WERI-Rb-1 (cell line): ENCODE data around the gene TTC22.

Experiments
- DNase-seq: peaks from one replicate; pipeline ENCODE4 v3.0.0-alpha.2; 2020
- H3K27ac ChIP-seq: fragments of 250-450 bp; sonication (Bioruptor Pico); 2 replicates; pipeline ENCODE4 v1.5.1; 2020; ENCODE audit warnings: mild to moderate bottlenecking, moderate library complexity
- H3K27me3 ChIP-seq: fragments of 250-450 bp; sonication (Bioruptor Pico); 2 replicates; pipeline ENCODE4 v1.5.1; 2021; ENCODE audit warnings: mild to moderate bottlenecking, low read depth, moderate library complexity; ENCODE audit not compliant: insufficient read depth, severe bottlenecking
- H3K36me3 ChIP-seq: fragments of 250-450 bp; sonication (Bioruptor Pico); 2 replicates; pipeline ENCODE4 v1.5.1; 2020; ENCODE audit warnings: mild to moderate bottlenecking, moderate library complexity
- H3K4me3 ChIP-seq: 2 replicates; pipeline ENCODE4 v1.5.1; 2011; ENCODE audit warnings: low read depth, mild to moderate bottlenecking, control low read depth, low read length
- H3K9me3 ChIP-seq: fragments of 250-450 bp; sonication (Bioruptor Pico); 2 replicates; pipeline ENCODE4 v1.5.1; 2021; ENCODE audit warnings: mild to moderate bottlenecking, moderate library complexity; ENCODE audit not compliant: severe bottlenecking
- TF ChIP-seq, protein P1 (sequence below): IDR thresholded peaks from 2 replicates; pipeline ENCODE4 v1.5.1; 2011; ENCODE audit warnings: low read depth, mild to moderate bottlenecking, control low read depth, inconsistent platforms, low read length

Gene TTC22

GRCh38 chr1:54825696-54826095 lies 24.6 kb upstream of the TTC22 start:
- TF ChIP-seq, protein P1, sequence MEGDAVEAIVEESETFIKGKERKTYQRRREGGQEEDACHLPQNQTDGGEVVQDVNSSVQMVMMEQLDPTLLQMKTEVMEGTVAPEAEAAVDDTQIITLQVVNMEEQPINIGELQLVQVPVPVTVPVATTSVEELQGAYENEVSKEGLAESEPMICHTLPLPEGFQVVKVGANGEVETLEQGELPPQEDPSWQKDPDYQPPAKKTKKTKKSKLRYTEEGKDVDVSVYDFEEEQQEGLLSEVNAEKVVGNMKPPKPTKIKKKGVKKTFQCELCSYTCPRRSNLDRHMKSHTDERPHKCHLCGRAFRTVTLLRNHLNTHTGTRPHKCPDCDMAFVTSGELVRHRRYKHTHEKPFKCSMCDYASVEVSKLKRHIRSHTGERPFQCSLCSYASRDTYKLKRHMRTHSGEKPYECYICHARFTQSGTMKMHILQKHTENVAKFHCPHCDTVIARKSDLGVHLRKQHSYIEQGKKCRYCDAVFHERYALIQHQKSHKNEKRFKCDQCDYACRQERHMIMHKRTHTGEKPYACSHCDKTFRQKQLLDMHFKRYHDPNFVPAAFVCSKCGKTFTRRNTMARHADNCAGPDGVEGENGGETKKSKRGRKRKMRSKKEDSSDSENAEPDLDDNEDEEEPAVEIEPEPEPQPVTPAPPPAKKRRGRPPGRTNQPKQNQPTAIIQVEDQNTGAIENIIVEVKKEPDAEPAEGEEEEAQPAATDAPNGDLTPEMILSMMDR, result no peak
- no peaks in the 10 kb centered on the region for H3K27me3 ChIP-seq
- no peak overlapping the region for H3K4me3 ChIP-seq
- H3K27ac ChIP-seq, result no peak overlapping the region
- no peaks in the 10 kb centered on the region for H3K36me3 ChIP-seq
- peaks cover 4% of the 10 kb centered on the region for H3K9me3 ChIP-seq
- no peak for DNase-seq

- Histone ChIP-seq H3K36me3 (no peaks in the 10 kb centered on the region), H3K27ac (no peak overlapping the region), H3K4me3 (no peak overlapping the region), H3K27me3 (no peaks in the 10 kb centered on the region), H3K9me3 (peaks cover 4% of the 10 kb centered on the region)
- no peak for DNase-seq
- TF ChIP-seq, protein P1, result no peak
Observed at GRCh38 chr1:54823670-54824069, 22.5 kb upstream of the TTC22 start.

DNA sequence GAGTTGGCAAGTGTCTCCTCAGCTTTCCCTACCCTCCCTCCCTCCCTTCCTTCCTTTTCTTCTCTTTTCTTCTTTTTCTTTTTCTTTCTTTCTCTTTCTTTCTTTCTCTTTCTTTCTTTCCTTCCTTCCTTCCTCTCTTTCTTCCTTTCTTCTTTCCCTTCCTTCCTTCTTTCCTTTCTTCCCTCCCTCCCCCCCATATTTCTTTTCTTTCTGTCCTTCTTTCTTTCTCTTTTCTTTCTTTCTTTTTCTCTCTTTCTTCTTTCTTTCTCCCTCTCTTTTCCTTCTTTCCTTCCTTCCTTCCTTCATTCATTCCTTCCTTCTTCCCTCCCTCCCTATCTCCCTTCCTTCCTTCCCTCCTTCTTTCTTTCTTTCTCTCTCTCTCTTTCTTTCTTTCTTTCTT lies 18.6 kb upstream of the TTC22 start:
- TF ChIP-seq, protein P1, result no peak
- Histone ChIP-seq H3K9me3 (peaks cover 4% of the 10 kb centered on the region), H3K36me3 (no peaks in the 10 kb centered on the region), H3K4me3 (no peak overlapping the region), H3K27ac (no peak overlapping the region), H3K27me3 (no peaks in the 10 kb centered on the region)
- no peak for DNase-seq

DNA sequence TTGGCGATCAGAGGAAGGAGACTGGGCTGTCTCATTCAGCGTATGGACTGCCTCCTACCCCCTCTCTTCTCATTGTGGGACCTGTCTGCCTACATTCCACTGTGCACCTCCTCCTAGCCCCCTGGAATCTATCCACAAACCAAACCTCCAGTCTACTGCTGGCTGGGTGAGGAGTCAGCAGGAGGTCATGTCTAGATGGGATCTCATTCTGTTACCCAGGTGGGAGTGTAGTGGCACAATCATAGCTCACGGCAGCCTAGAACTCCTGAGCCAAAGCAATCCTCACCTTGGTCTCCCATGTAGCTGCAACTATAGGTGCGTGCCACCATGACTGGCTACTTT lies 18.0 kb upstream of the TTC22 start:
- Histone ChIP-seq H3K9me3 (peaks cover 3% of the 10 kb centered on the region), H3K27ac (no peak overlapping the region), H3K36me3 (no peaks in the 10 kb centered on the region), H3K27me3 (no peaks in the 10 kb centered on the region), H3K4me3 (no peak overlapping the region)
- TF ChIP-seq, protein P1, result no peak
- DNase-seq, result no peak

- no peaks in the 10 kb centered on the region for H3K9me3 ChIP-seq
- H3K27ac ChIP-seq, result no peak overlapping the region
- H3K4me3 ChIP-seq, result no peak overlapping the region
- no peaks in the 10 kb centered on the region for H3K36me3 ChIP-seq
- DNase-seq, result no peak
- TF ChIP-seq, protein P1, result no peak
- no peaks in the 10 kb centered on the region for H3K27me3 ChIP-seq
Observed at GRCh38 chr1:54818461-54819194, 17.5 kb upstream of the TTC22 start.

DNA sequence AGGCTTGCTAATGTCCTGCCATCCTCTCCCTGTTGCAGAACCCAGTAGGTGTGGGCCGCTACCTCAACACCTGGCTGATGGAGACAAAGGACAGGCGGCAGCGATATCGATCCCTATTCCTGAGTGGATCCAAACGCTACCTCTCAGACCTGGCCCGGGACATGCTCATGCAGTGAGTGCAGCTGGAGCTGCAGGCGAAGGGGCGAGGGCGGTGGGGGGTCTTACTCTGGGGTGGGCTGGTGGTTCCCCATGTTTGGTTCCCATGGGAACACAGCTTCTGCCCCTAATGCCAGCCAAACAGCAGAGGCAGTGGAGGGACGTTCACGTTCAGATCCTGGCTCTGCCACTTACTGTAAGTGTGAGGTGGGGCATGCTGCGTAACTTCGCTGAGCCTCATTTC lies 15.8 kb upstream of the TTC22 start:
- TF ChIP-seq, protein P1, result no peak
- Histone ChIP-seq H3K36me3 (no peaks in the 10 kb centered on the region), H3K27me3 (no peaks in the 10 kb centered on the region), H3K27ac (no peak overlapping the region), H3K9me3 (no peaks in the 10 kb centered on the region), H3K4me3 (no peak overlapping the region)
- no peak for DNase-seq
